ENCODE results near the gene RAPGEF4.
"Not testable (repeated sequence)": the region's sequence is repeated elsewhere in the genome, so short reads cannot be mapped to it uniquely, and the experiment has no call there.

RAPGEF4 gene

GRCh38 chr2:173087214-173087581, 351.6 kb downstream of the RAPGEF4 start:
- no peak for DNase-seq (ENCODE audit: extremely low read depth in 1 of 2, low read depth in 1 of 2)

DNA sequence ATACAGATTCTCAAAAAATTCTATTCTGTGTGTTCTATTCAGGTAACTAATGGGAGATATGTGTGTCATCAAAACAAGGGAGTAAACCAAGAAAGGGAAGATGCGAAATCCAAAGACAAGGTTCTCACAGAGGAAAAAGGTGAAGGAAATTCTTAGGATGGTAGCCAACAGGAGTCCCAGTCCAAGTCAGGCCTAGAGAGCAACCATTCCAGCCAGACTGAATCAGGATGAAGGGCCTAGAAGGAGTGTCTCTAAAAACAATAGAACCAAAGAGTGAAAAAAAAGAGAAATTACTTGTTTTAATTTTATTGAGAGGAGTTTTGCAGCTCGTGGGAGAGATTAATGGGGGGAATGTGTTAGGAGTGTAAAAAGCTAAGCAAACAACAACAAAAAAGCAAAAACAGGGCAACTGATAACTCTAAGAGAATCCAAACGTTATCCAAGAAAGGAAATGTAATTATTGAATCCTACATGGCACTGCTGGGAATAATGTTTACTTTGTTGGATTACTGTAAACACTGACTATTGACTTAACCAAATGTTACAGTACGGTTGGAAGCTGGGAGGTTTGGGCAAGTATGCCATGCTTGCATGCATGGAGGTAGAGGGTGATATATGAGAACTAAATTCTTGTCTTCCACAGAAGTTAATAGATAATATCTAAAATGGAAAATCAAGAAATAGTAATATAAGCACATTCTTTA, 352.3 kb downstream of the RAPGEF4 start:
- DNase-seq (ENCODE audit: extremely low read depth in 1 of 2, low read depth in 1 of 2): no peak

DNA sequence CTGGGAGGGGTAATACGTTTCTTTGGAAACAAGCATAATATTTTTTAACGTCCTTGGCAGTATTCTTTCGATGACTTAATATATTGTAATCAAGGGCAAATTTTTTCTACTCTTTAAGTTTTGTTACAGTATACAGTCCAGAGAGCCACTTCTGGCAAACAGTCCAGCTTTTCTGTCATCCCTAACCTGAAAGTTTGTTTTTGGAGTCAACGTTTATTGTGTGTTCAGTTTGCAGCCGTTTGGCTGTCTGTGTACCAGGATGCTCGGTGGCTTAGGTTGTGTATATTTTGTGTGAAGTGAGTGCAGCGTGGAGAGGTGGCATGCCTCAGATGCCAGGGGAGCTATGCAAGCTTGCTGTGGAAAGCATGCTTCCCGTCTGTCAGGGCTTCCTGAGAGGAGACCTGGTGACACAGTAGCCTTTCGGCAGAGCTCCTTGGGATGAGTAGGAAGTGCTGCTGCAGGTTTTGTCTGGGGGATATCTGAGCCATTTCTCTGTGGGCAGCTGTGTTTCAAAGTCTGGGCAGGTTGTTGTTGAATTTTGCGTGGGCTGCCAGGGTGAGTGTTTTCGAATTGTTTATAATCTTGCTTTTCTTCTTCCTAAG, 354.7 kb downstream of the RAPGEF4 start:
- DNase-seq (ENCODE audit: extremely low read depth in 1 of 2, low read depth in 1 of 2): no peak

DNA sequence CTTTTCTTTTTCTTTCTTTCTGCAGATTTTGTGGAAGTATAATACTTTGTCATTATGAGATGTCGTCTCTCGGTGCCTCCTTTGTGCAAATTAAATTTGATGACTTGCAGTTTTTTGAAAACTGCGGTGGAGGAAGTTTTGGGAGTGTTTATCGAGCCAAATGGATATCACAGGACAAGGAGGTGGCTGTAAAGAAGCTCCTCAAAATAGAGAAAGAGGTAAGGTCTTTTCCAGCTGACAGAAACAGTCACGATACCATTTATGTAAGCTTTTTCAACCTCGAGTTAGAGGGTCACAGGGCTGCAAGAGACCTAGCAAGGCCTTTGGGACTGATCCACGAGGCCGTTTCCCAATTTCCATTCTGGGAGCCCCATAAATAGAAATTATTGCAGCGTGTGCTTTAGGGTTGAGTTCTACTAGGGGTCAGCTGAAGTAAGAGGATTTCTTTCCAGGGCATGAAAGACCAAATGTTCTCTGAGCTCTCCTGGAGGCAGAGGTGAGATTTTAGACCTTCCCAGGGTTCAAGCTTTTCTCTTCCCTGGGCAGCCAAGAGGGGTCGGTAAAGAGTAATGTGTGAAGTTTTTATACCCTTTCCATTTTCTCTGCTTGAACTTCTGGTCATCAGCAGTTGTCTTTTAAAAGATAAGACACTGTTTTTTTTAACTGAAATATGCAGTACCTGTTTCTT, 355.5 kb downstream of the RAPGEF4 start:
- DNase-seq (ENCODE audit: extremely low read depth in 1 of 2, low read depth in 1 of 2): no peak

GRCh38 chr2:173091910-173092309, 356.3 kb downstream of the RAPGEF4 start:
- DNase-seq (ENCODE audit: extremely low read depth in 1 of 2, low read depth in 1 of 2): no peak

DNA sequence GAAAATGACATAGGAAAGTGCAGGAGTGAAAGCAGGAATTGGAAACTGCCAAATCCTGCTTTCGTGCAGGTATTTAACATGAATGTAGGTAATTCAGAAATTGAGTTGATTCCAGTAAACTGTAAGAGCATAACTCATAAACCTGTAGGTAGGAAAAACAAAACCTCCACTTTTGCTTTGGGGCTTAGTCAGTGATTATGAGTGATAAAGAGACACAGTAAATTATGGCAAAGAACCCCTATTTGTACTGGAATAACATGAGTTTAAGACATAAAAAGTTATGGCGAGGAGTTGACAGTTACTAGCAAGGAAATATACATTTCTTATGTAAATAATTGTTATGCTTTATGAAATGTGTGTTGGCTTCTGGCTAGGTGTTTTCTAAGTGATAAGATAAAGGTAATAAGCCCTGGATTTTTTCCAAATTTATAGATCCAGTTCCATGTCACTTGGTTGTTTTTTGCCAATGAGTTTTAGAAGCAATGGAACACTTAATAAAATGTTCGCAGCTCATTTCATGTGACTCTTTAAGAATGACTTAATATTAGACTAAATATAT, 357.3 kb downstream of the RAPGEF4 start:
- no peak for DNase-seq (ENCODE audit: extremely low read depth in 1 of 2, low read depth in 1 of 2)

- not testable (repeated sequence) for DNase-seq (ENCODE audit: extremely low read depth in 1 of 2, low read depth in 1 of 2)
Observed at GRCh38 chr2:173093617-173094016, 358.0 kb downstream of the RAPGEF4 start.

- DNase-seq (ENCODE audit: extremely low read depth in 1 of 2, low read depth in 1 of 2): no peak
Observed at GRCh38 chr2:173094731-173095130, 359.1 kb downstream of the RAPGEF4 start.

DNA sequence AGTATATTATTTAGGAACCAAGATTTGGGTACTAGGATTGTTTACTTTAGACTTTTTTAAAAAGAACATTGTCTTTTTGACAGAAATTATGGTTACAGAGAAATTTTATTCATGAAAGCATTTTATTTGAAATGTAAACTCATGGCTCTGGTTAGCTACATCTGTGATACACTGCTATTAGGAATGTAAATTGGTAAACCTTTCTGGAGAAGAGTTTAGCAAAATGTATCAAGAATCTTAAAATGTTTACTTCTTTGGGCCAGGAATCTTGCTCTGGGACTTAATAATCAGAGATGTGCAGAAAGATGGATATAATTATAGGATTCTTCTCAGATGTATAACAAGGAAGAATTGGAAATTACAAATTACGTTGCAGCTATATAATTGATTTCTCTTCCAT, 359.7 kb downstream of the RAPGEF4 start:
- DNase-seq (ENCODE audit: extremely low read depth in 1 of 2, low read depth in 1 of 2): no peak

- no peak for DNase-seq (ENCODE audit: extremely low read depth in 1 of 2, low read depth in 1 of 2)
Observed at GRCh38 chr2:173099271-173099670, 363.6 kb downstream of the RAPGEF4 start.

GRCh38 chr2:173099804-173100203, 364.2 kb downstream of the RAPGEF4 start:
- no peak for DNase-seq (ENCODE audit: extremely low read depth in 1 of 2, low read depth in 1 of 2)

DNA sequence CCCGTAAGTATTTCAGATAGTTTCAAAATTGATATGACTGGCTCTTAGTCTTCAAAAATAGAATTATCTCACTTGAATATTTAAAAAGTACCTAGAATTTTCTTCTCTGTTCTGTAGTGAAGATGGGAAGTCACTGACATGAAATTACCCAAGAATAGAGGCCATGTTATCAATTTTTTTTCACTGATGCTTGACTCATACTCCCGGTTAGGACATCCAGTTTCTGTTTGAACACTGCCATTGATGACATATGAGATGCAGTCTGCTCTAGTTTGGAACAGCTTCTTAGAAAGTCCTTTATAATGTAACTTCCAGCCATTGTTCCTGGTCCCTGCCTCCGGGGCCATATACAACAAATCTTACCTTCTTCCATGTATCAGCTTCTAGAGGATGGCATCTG, 366.0 kb downstream of the RAPGEF4 start:
- no peak for DNase-seq (ENCODE audit: extremely low read depth in 1 of 2, low read depth in 1 of 2)

All from activated CD8-positive, alpha-beta memory T cell treated with anti-CD3 and anti-CD28 coated beads for 1 hour (primary cell).